Measurements from ENCODE around the gene TELO2.

Gene TELO2

DNA sequence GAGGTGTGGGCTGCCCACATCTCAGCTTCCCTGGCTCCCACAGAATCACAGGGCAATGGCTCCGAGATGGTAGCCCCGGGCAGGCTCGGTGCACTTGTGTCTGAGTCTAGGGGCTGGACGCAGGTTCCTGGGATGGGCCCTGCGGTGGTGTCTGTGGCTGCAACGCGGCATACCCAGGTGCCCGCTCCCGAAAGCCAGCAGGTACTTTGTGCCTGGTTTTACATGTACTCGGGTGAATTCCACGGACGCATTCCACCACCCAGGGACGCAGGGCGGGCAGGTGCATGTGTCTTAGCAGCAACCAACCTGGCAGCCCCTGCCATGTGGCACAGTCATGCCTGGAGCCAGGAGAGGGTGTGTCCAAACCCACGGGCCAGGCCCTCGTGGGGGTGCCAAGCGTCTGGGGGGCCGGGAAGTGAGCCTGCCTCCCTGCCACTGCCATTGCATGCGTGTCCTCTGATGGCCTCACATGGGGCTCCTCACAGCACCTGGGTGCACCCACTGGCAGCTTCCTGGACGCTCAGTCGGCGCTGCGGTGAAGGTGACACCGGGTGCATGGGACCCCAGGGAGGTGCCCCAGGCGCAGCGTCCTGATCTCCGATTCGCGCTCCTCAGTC lies 35.9 kb downstream of the TELO2 start:
- H3K27ac ChIP-seq = no peak overlapping the region
- TF ChIP-seq ZFX (IDR thresholded peaks at IDR 0.05; ENCODE audit: borderline replicate concordance) = no peak
- TF ChIP-seq, protein P1, sequence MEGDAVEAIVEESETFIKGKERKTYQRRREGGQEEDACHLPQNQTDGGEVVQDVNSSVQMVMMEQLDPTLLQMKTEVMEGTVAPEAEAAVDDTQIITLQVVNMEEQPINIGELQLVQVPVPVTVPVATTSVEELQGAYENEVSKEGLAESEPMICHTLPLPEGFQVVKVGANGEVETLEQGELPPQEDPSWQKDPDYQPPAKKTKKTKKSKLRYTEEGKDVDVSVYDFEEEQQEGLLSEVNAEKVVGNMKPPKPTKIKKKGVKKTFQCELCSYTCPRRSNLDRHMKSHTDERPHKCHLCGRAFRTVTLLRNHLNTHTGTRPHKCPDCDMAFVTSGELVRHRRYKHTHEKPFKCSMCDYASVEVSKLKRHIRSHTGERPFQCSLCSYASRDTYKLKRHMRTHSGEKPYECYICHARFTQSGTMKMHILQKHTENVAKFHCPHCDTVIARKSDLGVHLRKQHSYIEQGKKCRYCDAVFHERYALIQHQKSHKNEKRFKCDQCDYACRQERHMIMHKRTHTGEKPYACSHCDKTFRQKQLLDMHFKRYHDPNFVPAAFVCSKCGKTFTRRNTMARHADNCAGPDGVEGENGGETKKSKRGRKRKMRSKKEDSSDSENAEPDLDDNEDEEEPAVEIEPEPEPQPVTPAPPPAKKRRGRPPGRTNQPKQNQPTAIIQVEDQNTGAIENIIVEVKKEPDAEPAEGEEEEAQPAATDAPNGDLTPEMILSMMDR (IDR thresholded peaks at IDR 0.05) = no peak

DNA sequence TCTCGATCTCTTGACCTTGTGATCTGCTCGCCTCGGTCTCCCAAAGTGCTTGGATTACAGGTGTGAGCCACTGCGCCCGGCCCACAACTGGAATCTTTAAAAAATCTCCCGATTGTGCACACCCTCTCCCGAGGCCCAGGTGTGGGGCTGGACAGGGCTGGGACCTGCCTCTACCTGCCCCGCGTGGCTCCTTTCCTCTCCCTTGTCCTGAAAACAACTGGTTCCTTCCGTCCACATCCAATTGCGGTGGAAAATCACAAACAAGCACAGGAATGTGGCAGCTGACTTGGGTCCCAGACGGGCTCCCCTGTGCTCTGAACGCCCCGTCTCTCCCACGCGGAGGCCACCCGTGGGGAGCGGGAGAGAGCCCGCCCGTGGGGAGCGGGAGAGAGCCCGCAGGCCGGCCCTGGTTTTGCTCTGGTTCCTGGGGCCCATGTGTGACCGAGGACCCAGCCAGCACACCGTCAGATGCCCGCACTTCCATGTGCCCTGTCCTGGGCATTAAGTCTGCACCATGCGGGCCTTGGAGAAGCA lies 37.3 kb downstream of the TELO2 start:
- TF ChIP-seq, protein P1 (IDR thresholded peaks at IDR 0.05) = no peak
- TF ChIP-seq ZFX (IDR thresholded peaks at IDR 0.05; ENCODE audit: borderline replicate concordance) = no peak

DNA sequence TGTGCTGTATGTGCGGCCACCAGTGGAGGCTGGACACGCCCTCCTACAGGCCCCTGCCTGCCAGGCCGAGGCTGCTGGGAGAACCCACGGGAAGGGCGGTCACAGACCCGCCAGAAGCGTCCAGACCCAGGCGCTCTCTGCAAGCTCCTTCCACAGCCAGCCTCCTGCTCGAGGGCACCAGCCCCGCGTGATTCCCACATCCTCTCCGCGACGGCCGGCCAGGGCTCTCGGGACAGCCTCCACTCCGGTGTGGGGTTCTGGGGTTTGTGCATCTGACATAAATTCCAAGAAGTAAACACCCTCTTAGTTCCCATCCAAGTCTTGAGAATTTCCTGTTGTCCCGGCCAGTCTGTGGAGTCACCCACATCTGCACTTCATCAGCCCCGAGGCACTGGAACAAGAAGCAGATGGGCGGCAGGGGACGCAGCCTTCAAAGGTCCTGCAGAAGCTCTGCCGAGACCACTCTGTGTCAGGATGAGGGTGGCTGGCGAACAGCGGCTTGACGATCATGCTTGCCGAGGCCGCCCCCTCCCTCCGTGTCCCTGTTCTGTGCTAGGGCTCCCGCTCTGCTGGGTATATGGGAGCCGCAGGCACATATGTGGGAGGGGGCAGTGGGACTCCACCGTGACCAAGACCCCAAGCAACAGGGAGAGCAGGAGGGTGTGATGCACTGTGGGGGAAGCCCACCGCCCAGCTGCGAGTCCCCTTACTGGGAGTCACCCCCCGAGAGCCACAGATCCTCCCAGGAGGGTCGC lies 37.9 kb downstream of the TELO2 start:
- H3K27ac ChIP-seq = no peak overlapping the region
- no peak for TF ChIP-seq ZFX (IDR thresholded peaks at IDR 0.05; ENCODE audit: borderline replicate concordance)
- TF ChIP-seq, protein P1 (IDR thresholded peaks at IDR 0.05) = no peak

More for the DNA sequence above, 37.3 kb downstream of the TELO2 start:
- H3K27ac ChIP-seq = no peak overlapping the region

DNA sequence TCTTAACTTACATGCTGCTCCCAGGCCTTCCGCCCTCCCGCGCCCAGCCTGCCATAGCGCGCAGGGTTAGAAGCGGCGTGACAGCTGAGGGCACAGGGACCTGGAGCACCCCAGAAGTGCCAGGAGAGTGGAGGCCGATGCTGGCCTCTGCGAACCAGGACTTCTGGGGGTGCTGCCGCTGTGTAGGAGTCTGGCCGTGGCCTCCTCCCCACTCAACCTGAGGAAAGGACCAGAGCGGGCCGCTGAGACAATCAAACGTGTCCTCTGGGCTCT lies 38.4 kb downstream of the TELO2 start:
- TF ChIP-seq ZFX (IDR thresholded peaks at IDR 0.05; ENCODE audit: borderline replicate concordance) = no peak
- TF ChIP-seq, protein P1 (IDR thresholded peaks at IDR 0.05) = no peak
- H3K27ac ChIP-seq = no peak overlapping the region

DNA sequence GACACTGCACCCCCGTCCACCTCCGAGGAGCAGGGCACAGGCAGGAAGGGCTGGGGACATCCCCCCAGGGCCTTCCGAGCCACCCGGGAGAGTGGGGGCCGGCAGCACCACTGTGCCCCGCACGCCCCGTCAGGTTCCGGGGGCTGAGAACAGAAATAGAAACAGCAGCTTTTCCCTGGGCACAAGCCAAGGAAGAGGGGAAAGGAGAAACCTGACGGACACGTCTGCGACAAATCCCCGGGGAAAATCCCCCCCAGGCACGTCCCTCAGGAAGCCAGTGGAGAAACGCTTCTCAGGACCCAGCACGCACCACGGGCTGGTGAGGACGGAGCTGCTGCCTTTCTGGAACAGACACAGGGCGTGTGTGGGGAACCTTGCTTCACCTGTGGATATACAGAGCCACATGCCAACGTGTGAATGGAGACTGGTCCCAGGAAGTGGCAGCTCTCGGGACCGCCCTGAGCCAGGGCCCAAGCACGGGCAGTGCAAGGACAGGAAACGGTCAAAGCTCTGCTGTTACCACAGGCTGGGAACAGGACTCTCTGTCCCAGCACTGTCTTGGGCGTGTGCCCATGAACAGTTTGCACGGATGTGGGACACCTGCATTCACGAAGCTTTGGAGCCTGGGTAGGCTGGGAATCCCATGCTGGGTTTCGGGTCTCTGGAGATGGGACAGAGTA lies 39.1 kb downstream of the TELO2 start:
- H3K27ac ChIP-seq = no peak overlapping the region
- TF ChIP-seq, protein P1 (IDR thresholded peaks at IDR 0.05) = no peak
- TF ChIP-seq ZFX (IDR thresholded peaks at IDR 0.05; ENCODE audit: borderline replicate concordance) = no peak

DNA sequence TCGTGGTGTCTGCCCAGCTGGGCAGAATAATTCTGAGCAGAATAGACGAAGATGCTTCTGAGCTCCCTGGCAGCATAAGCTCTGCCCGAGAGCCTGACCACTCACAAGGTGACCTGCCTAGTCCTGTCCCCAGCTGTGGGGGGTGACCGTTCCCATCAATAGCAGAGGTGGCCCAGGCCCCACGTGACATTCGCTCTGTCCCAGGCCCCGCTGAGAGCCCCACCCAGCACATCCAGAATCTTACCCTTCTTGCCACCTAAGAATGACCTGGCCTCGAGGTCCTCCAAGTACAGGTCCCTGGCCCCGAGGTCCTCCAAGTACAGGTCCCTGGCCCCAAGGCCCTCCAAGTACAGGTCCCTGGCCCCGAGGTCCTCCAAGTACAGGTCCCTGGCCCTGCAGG lies 39.6 kb downstream of the TELO2 start:
- TF ChIP-seq ZFX (IDR thresholded peaks at IDR 0.05; ENCODE audit: borderline replicate concordance) = no peak
- TF ChIP-seq, protein P1 (IDR thresholded peaks at IDR 0.05) = no peak
- H3K27ac ChIP-seq = no peak overlapping the region
